ENCODE measurements around the gene ANXA6. TPM values are rescaled to one million over a fixed set of nuclear protein-coding genes. Genes with fewer than 3 reads are reported as not detected.

ANXA6 gene
- total RNA-seq, 3 donors from 2014 or later (not counting 1 experiment from before 2014, with no cell fraction given) = 504 to 629 (median 535) TPM

GRCh38 chr5:151064916-151065499, 92.6 kb downstream of the ANXA6 start:
- peaks cover 46 to 64% of the 10 kb centered on the region in 2 donors for H3K4me1 Mint-ChIP-seq
- no peak for TF ChIP-seq CTCF (IDR thresholded peaks at IDR 0.05)
- 99% methylated on average over 12 of the region's 12 CpGs for WGBS (ENCODE audit: insufficient coverage)

GRCh38 chr5:151063142-151063989, 94.2 kb downstream of the ANXA6 start:
- Mint-ChIP-seq H3K27me3 (ENCODE audit: low read depth in 2 of 2) (no peaks in the 10 kb centered on the region), H3K9me3 (no peaks in the 10 kb centered on the region), H3K36me3 (no peaks in the 10 kb centered on the region), H3K27ac (peak overlapping the region; percentile 50 to 59), H3K4me1 (peaks cover 46 to 56% of the 10 kb centered on the region in 2 donors), H3K4me3 (no peak overlapping the region)
- no peak for DNase-seq
- intact Hi-C loops (cut with micrococcal nuclease) = no loop called here
- H3K36me3 ChIP-seq (ENCODE audit: control insufficient read depth, insufficient read depth, low read length) = peaks cover 63% of the 10 kb centered on the region
- TF ChIP-seq CTCF (IDR thresholded peaks at IDR 0.05) = no peak
- H3K27me3 ChIP-seq (ENCODE audit: control insufficient read depth, insufficient read depth, low read length) = no peaks in the 10 kb centered on the region
- H3K4me3 ChIP-seq (ENCODE audit: low read length) = no peak overlapping the region
- WGBS (ENCODE audit: insufficient coverage) = 78% methylated on average over 17 of the region's 17 CpGs
- no peaks in the 10 kb centered on the region for H3K9me3 ChIP-seq (ENCODE audit: control insufficient read depth, insufficient read depth, low read length)
- no peak for ATAC-seq
- no peak overlapping the region for H3K27ac ChIP-seq (ENCODE audit: low read length)
- H3K4me1 ChIP-seq (ENCODE audit: control insufficient read depth, insufficient read depth, low read length) = peaks cover 48% of the 10 kb centered on the region

More at GRCh38 chr5:151064916-151065499, 92.6 kb downstream of the ANXA6 start:
- H3K27me3 Mint-ChIP-seq (ENCODE audit: low read depth in 2 of 2) = no peaks in the 10 kb centered on the region
- no peaks in the 10 kb centered on the region for H3K36me3 Mint-ChIP-seq
- no peak overlapping the region for H3K27ac Mint-ChIP-seq
- no peak for ATAC-seq
- no peak overlapping the region for H3K4me3 Mint-ChIP-seq
- no peaks in the 10 kb centered on the region for H3K9me3 Mint-ChIP-seq
- H3K27ac ChIP-seq (ENCODE audit: low read length) = no peak overlapping the region
- DNase-seq = no peak
- peaks cover 48% of the 10 kb centered on the region for H3K4me1 ChIP-seq (ENCODE audit: control insufficient read depth, insufficient read depth, low read length)
- no peaks in the 10 kb centered on the region for H3K27me3 ChIP-seq (ENCODE audit: control insufficient read depth, insufficient read depth, low read length)
- no peak overlapping the region for H3K4me3 ChIP-seq (ENCODE audit: low read length)
- H3K9me3 ChIP-seq (ENCODE audit: control insufficient read depth, insufficient read depth, low read length) = no peaks in the 10 kb centered on the region
- intact Hi-C loops (cut with micrococcal nuclease) = no loop called here
- H3K36me3 ChIP-seq (ENCODE audit: control insufficient read depth, insufficient read depth, low read length) = peaks cover 49% of the 10 kb centered on the region

- peaks cover 40% of the 10 kb centered on the region for H3K4me1 ChIP-seq (ENCODE audit: control insufficient read depth, insufficient read depth, low read length)
- no peak overlapping the region for H3K4me3 ChIP-seq (ENCODE audit: low read length)
- ATAC-seq = no peak
- no peak for DNase-seq
- TF ChIP-seq CTCF (IDR thresholded peaks at IDR 0.05) = no peak
- Mint-ChIP-seq H3K9me3 (no peaks in the 10 kb centered on the region), H3K27ac (no peak overlapping the region), H3K27me3 (ENCODE audit: low read depth in 2 of 2) (no peaks in the 10 kb centered on the region), H3K36me3 (no peaks in the 10 kb centered on the region), H3K4me1 (peaks cover 38 to 48% of the 10 kb centered on the region in 2 donors), H3K4me3 (no peak overlapping the region)
- intact Hi-C loops (cut with micrococcal nuclease) = no loop called here
- peaks cover 66% of the 10 kb centered on the region for H3K36me3 ChIP-seq (ENCODE audit: control insufficient read depth, insufficient read depth, low read length)
- 96% methylated on average over 5 of the region's 5 CpGs for WGBS (ENCODE audit: insufficient coverage)
- H3K27me3 ChIP-seq (ENCODE audit: control insufficient read depth, insufficient read depth, low read length) = no peaks in the 10 kb centered on the region
- H3K27ac ChIP-seq (ENCODE audit: low read length) = no peak overlapping the region
- no peaks in the 10 kb centered on the region for H3K9me3 ChIP-seq (ENCODE audit: control insufficient read depth, insufficient read depth, low read length)
These were observed 95.0 kb downstream of the ANXA6 start for GRCh38 chr5:151062405-151063141.

All from natural killer cell (primary cell).